ENCODE results near the gene B3GAT1.

The B3GAT1 gene

DNA sequence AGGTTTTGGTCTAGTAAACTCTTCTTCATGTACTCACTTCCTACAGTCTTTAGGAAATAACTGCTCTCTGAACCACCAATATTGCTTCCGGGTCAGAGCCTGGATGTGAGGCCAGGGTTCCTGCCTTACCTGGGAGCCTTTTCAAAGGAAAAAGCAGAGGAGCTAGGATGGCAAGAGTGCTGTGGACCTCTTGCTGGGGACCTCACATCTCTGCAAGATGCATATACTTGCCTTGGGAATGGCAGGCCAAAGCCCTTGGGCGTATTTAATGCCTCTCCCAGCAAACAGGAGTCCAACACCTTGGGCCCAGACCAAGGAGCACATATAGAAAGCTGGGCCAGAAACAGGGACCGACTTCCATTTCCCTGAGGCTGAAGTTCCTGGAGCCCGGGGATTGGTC lies 75.0 kb downstream of the B3GAT1 start:
- Histone ChIP-seq H3K4me3 (no peak overlapping the region), H3K27ac (no peak overlapping the region), H3K4me1 (peaks cover 0 to 7% (median 6%) of the 10 kb centered on the region in 4 donors), H3K36me3 (no peaks in the 10 kb centered on the region), H3K9me3 (no peaks in the 10 kb centered on the region), H3K27me3 (no peaks in the 10 kb centered on the region)
- no peak for DNase-seq
- intact Hi-C loops (cut with DNase I; ENCODE audit: low total_unique reads): no loop called here
- no peak for TF ChIP-seq CTCF (IDR thresholded peaks at IDR 0.05)

GRCh38 chr11:134334796-134335571 lies 77.1 kb downstream of the B3GAT1 start:
- H3K4me1 ChIP-seq: peaks cover 0 to 17% (median 12%) of the 10 kb centered on the region in 4 donors
- no peaks in the 10 kb centered on the region for H3K36me3 ChIP-seq
- no peak for DNase-seq
- H3K4me3 ChIP-seq: no peak overlapping the region
- H3K27ac ChIP-seq: no peak overlapping the region
- H3K27me3 ChIP-seq: no peaks in the 10 kb centered on the region
- no peaks in the 10 kb centered on the region for H3K9me3 ChIP-seq
- intact Hi-C loops (cut with DNase I; ENCODE audit: low total_unique reads): no loop called here
- TF ChIP-seq CTCF (IDR thresholded peaks at IDR 0.05): no peak

- H3K27me3 ChIP-seq: no peaks in the 10 kb centered on the region
- H3K9me3 ChIP-seq: no peaks in the 10 kb centered on the region
- H3K4me3 ChIP-seq: no peak overlapping the region
- H3K36me3 ChIP-seq: no peaks in the 10 kb centered on the region
- H3K4me1 ChIP-seq: peaks cover 0 to 17% (median 12%) of the 10 kb centered on the region in 4 donors
- no peak for DNase-seq
- TF ChIP-seq CTCF (IDR thresholded peaks at IDR 0.05): no peak
- intact Hi-C loops (cut with DNase I; ENCODE audit: low total_unique reads): no loop called here
- no peak overlapping the region for H3K27ac ChIP-seq
Observed at GRCh38 chr11:134333946-134334345, 78.1 kb downstream of the B3GAT1 start.

DNA sequence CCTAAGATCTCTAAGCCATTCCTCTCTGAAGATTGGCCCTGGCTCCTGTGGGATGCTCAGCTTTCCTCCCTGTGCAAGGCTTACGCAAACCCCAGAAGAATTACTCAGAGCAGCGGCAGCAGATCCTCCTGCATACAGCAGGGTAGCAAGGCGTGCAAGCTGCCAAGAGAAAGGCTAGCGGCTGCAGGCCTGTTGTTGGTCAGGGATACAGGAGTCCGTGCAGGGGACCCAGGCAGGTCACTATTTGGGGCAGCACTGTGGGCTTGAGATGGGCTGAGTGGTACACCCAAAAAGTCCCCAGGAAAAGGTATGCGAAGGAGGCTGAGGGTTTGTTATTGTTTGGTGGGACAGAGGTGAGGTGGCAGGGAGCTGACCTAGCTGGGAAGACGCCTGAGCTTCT lies 78.7 kb downstream of the B3GAT1 start:
- Histone ChIP-seq H3K4me3 (no peak overlapping the region), H3K27ac (no peak overlapping the region), H3K36me3 (no peaks in the 10 kb centered on the region), H3K9me3 (no peaks in the 10 kb centered on the region), H3K27me3 (no peaks in the 10 kb centered on the region), H3K4me1 (peaks cover 0 to 17% (median 12%) of the 10 kb centered on the region in 4 donors)
- DNase-seq: no peak
- intact Hi-C loops (cut with DNase I; ENCODE audit: low total_unique reads): no loop called here
- no peak for TF ChIP-seq CTCF (IDR thresholded peaks at IDR 0.05)

GRCh38 chr11:134332782-134333181 lies 79.3 kb downstream of the B3GAT1 start:
- no peak for DNase-seq
- H3K9me3 ChIP-seq: no peaks in the 10 kb centered on the region
- TF ChIP-seq CTCF (IDR thresholded peaks at IDR 0.05): no peak
- peaks cover 0 to 17% (median 12%) of the 10 kb centered on the region in 4 donors for H3K4me1 ChIP-seq
- no peaks in the 10 kb centered on the region for H3K27me3 ChIP-seq
- no peaks in the 10 kb centered on the region for H3K36me3 ChIP-seq
- intact Hi-C loops (cut with DNase I; ENCODE audit: low total_unique reads): no loop called here
- no peak overlapping the region for H3K27ac ChIP-seq
- H3K4me3 ChIP-seq: peak overlapping the region in 1 of 2 donors; percentile 68

Measured in tibial artery (tissue), 4 donors.